H9 (cell line): ENCODE results near the gene TBC1D3B. TPM values are rescaled to one million over a fixed set of nuclear protein-coding genes. Genes with fewer than 3 reads are reported as not detected.

Experiments
- DNase-seq: peaks from one replicate; pipeline ENCODE4 v3.0.0-alpha.2; 2017
- H2AFZ ChIP-seq: one replicate; pipeline ENCODE4 v1.6.1; 2013; ENCODE audit warnings: mild to moderate bottlenecking, low read length, control low read depth, moderate library complexity
- H2AK5ac ChIP-seq: 2 replicates; pipeline ENCODE4 v1.6.1; 2013; ENCODE audit warnings: low read length, control low read depth, mixed read lengths; ENCODE audit not compliant: insufficient read length
- H2BK120ac ChIP-seq: one replicate; pipeline ENCODE4 v1.6.1; 2013; ENCODE audit warnings: low read depth, mild to moderate bottlenecking, low read length, control low read depth, inconsistent platforms; ENCODE audit not compliant: poor library complexity, severe bottlenecking
- H2BK12ac ChIP-seq: 2 replicates; pipeline ENCODE4 v1.6.1; 2013; ENCODE audit warnings: low read length, control low read depth, mixed read lengths, low read depth; ENCODE audit not compliant: insufficient read length
- H2BK15ac ChIP-seq: 2 replicates; pipeline ENCODE4 v1.6.1; 2013; ENCODE audit warnings: low read depth, low read length, control low read depth
- H2BK20ac ChIP-seq: one replicate; pipeline ENCODE4 v1.6.1; 2013; ENCODE audit warnings: low read depth, mild to moderate bottlenecking, low read length, control low read depth, inconsistent platforms; ENCODE audit not compliant: poor library complexity, severe bottlenecking
- H2BK5ac ChIP-seq: 2 replicates; pipeline ENCODE4 v1.6.1; 2013; ENCODE audit warnings: low read length, control low read depth, mixed read lengths; ENCODE audit not compliant: insufficient read length
- H3K14ac ChIP-seq: 2 replicates; pipeline ENCODE4 v1.6.1; 2013; ENCODE audit warnings: low read length, control low read depth; ENCODE audit not compliant: insufficient read depth
- H3K18ac ChIP-seq: 2 replicates; pipeline ENCODE4 v1.6.1; 2013; ENCODE audit warnings: low read depth, mild to moderate bottlenecking, mixed read lengths, low read length, control low read depth; ENCODE audit not compliant: insufficient read length
- H3K23ac ChIP-seq: 2 replicates; pipeline ENCODE4 v1.6.1; 2013; ENCODE audit warnings: low read length, control low read depth, mixed read lengths, low read depth; ENCODE audit not compliant: insufficient read length
- H3K23me2 ChIP-seq: 2 replicates; pipeline ENCODE4 v1.6.1; 2013; ENCODE audit warnings: low read depth, mild to moderate bottlenecking, mixed read lengths, low read length, control low read depth; ENCODE audit not compliant: insufficient read length, poor library complexity, severe bottlenecking
- H3K27ac ChIP-seq: 2 replicates; pipeline ENCODE4 v1.5.1; 2013; ENCODE audit warnings: low read length, control low read depth, mixed read lengths, low read depth; ENCODE audit not compliant: insufficient read length
- H3K27me3 ChIP-seq: 2 replicates; pipeline ENCODE4 v1.6.1; 2013; ENCODE audit warnings: low read length, control low read depth, inconsistent platforms; ENCODE audit not compliant: insufficient read depth
- H3K4ac ChIP-seq: 2 replicates; pipeline ENCODE4 v1.6.1; 2013; ENCODE audit warnings: low read depth, mild to moderate bottlenecking, control low read depth, inconsistent platforms, low read length, moderate library complexity
- H3K4me1 ChIP-seq: 2 replicates; pipeline ENCODE4 v1.6.1; 2013; ENCODE audit warnings: low read length, control low read depth, inconsistent platforms; ENCODE audit not compliant: insufficient read depth
- H3K4me2 ChIP-seq: 2 replicates; pipeline ENCODE4 v1.6.1; 2013; ENCODE audit warnings: low read length, control low read depth, mixed read lengths; ENCODE audit not compliant: insufficient read length, insufficient read depth
- H3K56ac ChIP-seq: 2 replicates; pipeline ENCODE4 v1.6.1; 2013; ENCODE audit warnings: low read depth, mild to moderate bottlenecking, mixed read lengths, low read length, control low read depth; ENCODE audit not compliant: insufficient read length
- H3K79me1 ChIP-seq: 2 replicates; pipeline ENCODE4 v1.6.1; 2013; ENCODE audit warnings: low read depth, mild to moderate bottlenecking, moderate library complexity, low read length, control low read depth, inconsistent platforms; ENCODE audit not compliant: insufficient read depth, poor library complexity, severe bottlenecking
- H3K79me2 ChIP-seq: 2 replicates; pipeline ENCODE4 v1.6.1; 2013; ENCODE audit warnings: low read length, control low read depth, inconsistent platforms; ENCODE audit not compliant: insufficient read depth
- H3K9ac ChIP-seq: 2 replicates; pipeline ENCODE4 v1.6.1; 2013; ENCODE audit warnings: low read length, control low read depth, mixed read lengths; ENCODE audit not compliant: insufficient read length; ENCODE audit errors: extremely low read depth
- H3K9me3 ChIP-seq: one replicate; pipeline ENCODE4 v1.6.1; 2013; ENCODE audit warnings: low read depth, low read length, inconsistent platforms; ENCODE audit not compliant: control insufficient read depth
- H3T11ph ChIP-seq: one replicate; pipeline ENCODE4 v1.6.1; 2013; ENCODE audit warnings: mild to moderate bottlenecking, low read length, control low read depth, inconsistent platforms
- H4K20me1 ChIP-seq: one replicate; pipeline ENCODE4 v1.6.1; 2013; ENCODE audit not compliant: control insufficient read depth, insufficient read length, insufficient read depth
- H4K5ac ChIP-seq: 2 replicates; pipeline ENCODE4 v1.6.1; 2013; ENCODE audit warnings: low read depth, mild to moderate bottlenecking, mixed read lengths, low read length, control low read depth; ENCODE audit not compliant: insufficient read length
- H4K8ac ChIP-seq: replicated peaks from 2 replicates; pipeline ENCODE4 v1.6.1; 2013; ENCODE audit warnings: low read length, control low read depth, mixed read lengths, low read depth; ENCODE audit not compliant: insufficient read length
- H4K91ac ChIP-seq: 2 replicates; pipeline ENCODE4 v1.6.1; 2013; ENCODE audit warnings: low read depth, mild to moderate bottlenecking, moderate library complexity, mixed read lengths, low read length, control low read depth; ENCODE audit not compliant: insufficient read length
- H3K27ac Mint-ChIP-seq, 3 experiments: 2 replicates in 2 of 3; 3 replicates in 1 of 3; pipeline ENCODE4 v1.8.0; 2020 to 2021; ENCODE audit warnings: mixed read lengths in 3 of 3, mild to moderate bottlenecking in 1 of 3, moderate library complexity in 1 of 3
- H3K27me3 Mint-ChIP-seq: 2 replicates; pipeline ENCODE4 v1.8.0; 2021; ENCODE audit warnings: low read depth, mild to moderate bottlenecking, moderate library complexity, mixed read lengths
- H3K36me3 Mint-ChIP-seq, 3 experiments: 2 replicates in 2 of 3; 3 replicates in 1 of 3; pipeline ENCODE4 v1.8.0; 2020 to 2021; ENCODE audit warnings: low read depth in 3 of 3, mixed read lengths in 3 of 3; ENCODE audit not compliant: insufficient read depth in 1 of 3
- H3K4me1 Mint-ChIP-seq, 2 experiments: 2 replicates each; pipeline ENCODE4 v1.8.0; 2020; ENCODE audit warnings: mixed read lengths in 2 of 2
- H3K4me3 Mint-ChIP-seq, 2 experiments: 2 replicates in 1 of 2; 3 replicates in 1 of 2; pipeline ENCODE4 v1.8.0; 2020 to 2021; ENCODE audit warnings: mild to moderate bottlenecking in 2 of 2, mixed read lengths in 2 of 2, moderate library complexity in 1 of 2
- H3K9me3 Mint-ChIP-seq, 2 experiments: 2 replicates in 1 of 2; 3 replicates in 1 of 2; pipeline ENCODE4 v1.8.0; 2020; ENCODE audit warnings: mild to moderate bottlenecking in 2 of 2, mixed read lengths in 2 of 2, moderate library complexity in 1 of 2
- CTCF ChIP-seq: fragments of 200-600 bp; sonication (generic); conservative IDR thresholded peaks from 3 replicates; pipeline ENCODE4 v1.8.0; 2021; ENCODE audit warnings: antibody characterized with exemption, mild to moderate bottlenecking
- WGBS: extraction: QIAGEN DNeasy Blood & Tissue Kit; methylation state at CpG from one replicate; pipeline ENCODE4 v1.1.7; 2013; ENCODE audit warnings: missing lambda C conversion rate, low lambda C conversion rate, mixed read lengths; ENCODE audit not compliant: insufficient read length; ENCODE audit errors: extremely low coverage; 5-methylcytosine and 5-hydroxymethylcytosine counted together
- total RNA-seq: library from RNA; stranded (reverse); gene quantifications from 2 replicates; pipeline ENCODE4 v1.2.1, GENCODE V29; 2021

The TBC1D3B gene
- total RNA-seq, 1 experiment from 2014 or later = 8.8 TPM

DNA sequence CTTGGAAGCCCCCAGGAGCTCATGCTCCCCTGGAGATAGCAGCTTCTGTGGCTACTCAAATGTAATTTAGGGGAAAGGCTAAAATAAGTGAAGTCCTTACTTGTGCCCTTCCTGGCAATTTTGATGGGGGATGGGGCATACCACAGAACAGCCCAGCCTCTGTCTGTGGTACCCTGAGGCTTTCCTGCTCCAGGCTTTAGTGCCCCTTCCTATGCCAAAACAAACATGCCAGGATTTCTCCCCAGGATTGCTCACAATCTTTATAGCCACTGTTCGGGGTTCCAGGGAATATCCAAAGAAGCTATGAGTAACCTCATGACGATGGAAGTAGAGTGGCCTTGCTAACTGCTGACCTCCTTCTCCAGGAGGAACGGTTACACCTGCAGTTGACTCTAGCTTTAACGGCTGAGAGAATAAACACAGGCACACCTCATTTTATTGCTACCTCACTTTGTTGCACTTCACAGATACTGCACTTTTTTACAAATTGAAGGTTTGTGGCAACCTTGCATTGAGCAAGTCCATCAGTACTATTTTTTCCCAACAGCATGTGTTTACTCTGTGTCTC lies 47.9 kb downstream of the TBC1D3B start:
- no peak overlapping the region for H2BK12ac ChIP-seq
- no peaks in the 10 kb centered on the region for H3K4me1 ChIP-seq
- H3K56ac ChIP-seq = no peak overlapping the region
- H3K27me3 ChIP-seq = no peaks in the 10 kb centered on the region
- Mint-ChIP-seq H3K4me3 (no peak overlapping the region), H3K27ac (no peak overlapping the region; a peak in 1 of 7 replicates), H3K27me3 (peaks cover 8% of the 10 kb centered on the region), H3K9me3 (peaks cover 24 to 26% of the 10 kb centered on the region in 2 experiments), H3K4me1 (peaks cover 12 to 16% of the 10 kb centered on the region in 2 experiments), H3K36me3 (peaks cover 12 to 28% (median 18%) of the 10 kb centered on the region in 3 experiments; a peak in 6 of 7 replicates)
- TF ChIP-seq CTCF = no peak
- H4K91ac ChIP-seq = no peak overlapping the region
- no peak overlapping the region for H3K27ac ChIP-seq
- no peak overlapping the region for H3K4me2 ChIP-seq
- H3K18ac ChIP-seq = no peak overlapping the region
- H3K79me2 ChIP-seq = no peaks in the 10 kb centered on the region
- no peak overlapping the region for H2BK15ac ChIP-seq
- H3T11ph ChIP-seq = no peak overlapping the region
- no peak overlapping the region for H2BK5ac ChIP-seq
- H3K4ac ChIP-seq = no peak overlapping the region
- peaks cover 18% of the 10 kb centered on the region for H3K9me3 ChIP-seq
- DNase-seq = no peak
- H2BK120ac ChIP-seq = no peak overlapping the region
- H2BK20ac ChIP-seq = no peak overlapping the region
- H3K23me2 ChIP-seq = no peaks in the 10 kb centered on the region
- no peaks in the 10 kb centered on the region for H3K79me1 ChIP-seq
- H3K9ac ChIP-seq = no peak overlapping the region
- no peak overlapping the region for H3K14ac ChIP-seq
- no peak overlapping the region for H2AK5ac ChIP-seq
- H4K20me1 ChIP-seq = no peaks in the 10 kb centered on the region
- WGBS = no CpG with 5 or more reads among the region's 4 CpGs
- H4K8ac ChIP-seq = no peak overlapping the region
- H2AFZ ChIP-seq = no peak overlapping the region
- no peak overlapping the region for H3K23ac ChIP-seq
- no peak overlapping the region for H4K5ac ChIP-seq
